Activated T-cell treated with anti-CD3 and anti-CD28 coated beads, Interleukin-2, amount 50 U/mL, for 72 hours (primary cell): ENCODE results near the gene CAPN2. TPM values are rescaled to one million over a fixed set of nuclear protein-coding genes. Genes with fewer than 3 reads are reported as not detected.
"Not testable (repeated sequence)": the region's sequence is repeated elsewhere in the genome, so short reads cannot be mapped to it uniquely, and the experiment has no call there.

ENCODE experiments used
- ATAC-seq, 2 donors: fragments of 150-1000 bp; cut with Tn5 transposase; replicated peaks in 1 of 2; 2 replicates each; pipeline ENCODE4 v1.10.0; 2021; ENCODE audit warnings: moderate library complexity in 2 of 2, mild to moderate bottlenecking in 1 of 2
- DNase-seq, 2 donors: peaks; one replicate each; pipeline ENCODE4 v3.0.0; 2021 to 2022; ENCODE audit warnings: mixed read lengths in 1 of 2
- H3K27ac Mint-ChIP-seq: one replicate; pipeline ENCODE4 v1.8.0; 2022; ENCODE audit warnings: mild to moderate bottlenecking, moderate library complexity, mixed read lengths
- H3K27me3 Mint-ChIP-seq: one replicate; pipeline ENCODE4 v1.8.0; 2022; ENCODE audit warnings: low read depth, mixed read lengths
- H3K36me3 Mint-ChIP-seq, 2 donors: one replicate each; pipeline ENCODE4 v1.8.0; 2022; ENCODE audit warnings: mixed read lengths in 2 of 2, mild to moderate bottlenecking in 1 of 2; ENCODE audit not compliant: insufficient read depth in 2 of 2
- H3K4me1 Mint-ChIP-seq: one replicate; pipeline ENCODE4 v1.8.0; 2022; ENCODE audit warnings: low read depth, mixed read lengths
- H3K4me3 Mint-ChIP-seq, 2 donors: one replicate each; pipeline ENCODE4 v1.8.0; 2022; ENCODE audit warnings: mild to moderate bottlenecking in 2 of 2, mixed read lengths in 2 of 2, moderate library complexity in 2 of 2
- H3K9me3 Mint-ChIP-seq, 2 donors: one replicate each; pipeline ENCODE4 v1.8.0; 2022; ENCODE audit warnings: mixed read lengths in 2 of 2
- total RNA-seq, 2 donors: library from RNA; stranded (reverse); gene quantifications; one replicate each; pipeline ENCODE4 v1.2.3, GENCODE V29; 2022

The CAPN2 gene
- total RNA-seq, 2 donors from 2014 or later = 37.8 to 58.8 TPM

- ATAC-seq = no peak
- Mint-ChIP-seq H3K27me3 (no peaks in the 10 kb centered on the region), H3K27ac (no peak overlapping the region), H3K4me3 (no peak overlapping the region), H3K36me3 (peaks cover 3 to 8% of the 10 kb centered on the region in 2 donors), H3K9me3 (no peaks in the 10 kb centered on the region), H3K4me1 (peaks cover 47% of the 10 kb centered on the region)
- no peak for DNase-seq
Measured at GRCh38 chr1:223729906-223730305, 17.6 kb downstream of the CAPN2 start.

- no peak for DNase-seq
- Mint-ChIP-seq H3K4me3 (no peak overlapping the region), H3K9me3 (no peaks in the 10 kb centered on the region), H3K27ac (peak overlapping the region; percentile 52), H3K4me1 (peaks cover 42% of the 10 kb centered on the region), H3K27me3 (no peaks in the 10 kb centered on the region), H3K36me3 (peaks cover 3 to 7% of the 10 kb centered on the region in 2 donors)
- no peak for ATAC-seq
Measured at GRCh38 chr1:223730479-223731132, 18.3 kb downstream of the CAPN2 start.

GRCh38 chr1:223731133-223731770, 18.9 kb downstream of the CAPN2 start:
- no peaks in the 10 kb centered on the region for H3K9me3 Mint-ChIP-seq
- DNase-seq (no peak), ATAC-seq (no peak)
- H3K36me3 Mint-ChIP-seq = peaks cover 3 to 7% of the 10 kb centered on the region in 2 donors
- H3K27me3 Mint-ChIP-seq = no peaks in the 10 kb centered on the region
- no peak overlapping the region for H3K4me3 Mint-ChIP-seq
- no peak overlapping the region for H3K27ac Mint-ChIP-seq
- peaks cover 35% of the 10 kb centered on the region for H3K4me1 Mint-ChIP-seq

- no peak for DNase-seq
- Mint-ChIP-seq H3K27me3 (no peaks in the 10 kb centered on the region), H3K4me1 (peaks cover 16% of the 10 kb centered on the region), H3K36me3 (peaks cover 0 to 5% of the 10 kb centered on the region in 2 donors), H3K27ac (no peak overlapping the region), H3K9me3 (no peaks in the 10 kb centered on the region), H3K4me3 (no peak overlapping the region)
- ATAC-seq = no peak
Measured at GRCh38 chr1:223732993-223733798, 20.9 kb downstream of the CAPN2 start.

GRCh38 chr1:223733898-223734852, 21.8 kb downstream of the CAPN2 start:
- no peaks in the 10 kb centered on the region for H3K27me3 Mint-ChIP-seq

GRCh38 chr1:223736638-223737037, 24.3 kb downstream of the CAPN2 start:
- H3K27ac Mint-ChIP-seq = peak overlapping the region; percentile 34
- H3K4me1 Mint-ChIP-seq = not testable (repeated sequence)

More at GRCh38 chr1:223733898-223734852, 21.8 kb downstream of the CAPN2 start:
- H3K9me3 Mint-ChIP-seq = no peaks in the 10 kb centered on the region
- H3K4me1 Mint-ChIP-seq = peaks cover 8% of the 10 kb centered on the region
- no peak overlapping the region for H3K27ac Mint-ChIP-seq
- no peaks in the 10 kb centered on the region for H3K36me3 Mint-ChIP-seq
- DNase-seq (no peak), ATAC-seq (no peak)
- H3K4me3 Mint-ChIP-seq = no peak overlapping the region

GRCh38 chr1:223737342-223737741, 25.0 kb downstream of the CAPN2 start:
- no peak overlapping the region for H3K27ac Mint-ChIP-seq
- no peak for ATAC-seq
- no peaks in the 10 kb centered on the region for H3K36me3 Mint-ChIP-seq
- no peaks in the 10 kb centered on the region for H3K9me3 Mint-ChIP-seq
- DNase-seq = no peak
- no peak overlapping the region for H3K4me3 Mint-ChIP-seq
- H3K27me3 Mint-ChIP-seq = no peaks in the 10 kb centered on the region
- H3K4me1 Mint-ChIP-seq = no peaks in the 10 kb centered on the region

More at GRCh38 chr1:223736638-223737037, 24.3 kb downstream of the CAPN2 start:
- H3K36me3 Mint-ChIP-seq, H3K9me3 Mint-ChIP-seq, DNase-seq, ATAC-seq, H3K4me3 Mint-ChIP-seq, H3K27me3 Mint-ChIP-seq: not testable (repeated sequence)

GRCh38 chr1:223738465-223739365, 26.4 kb downstream of the CAPN2 start:
- Mint-ChIP-seq H3K27me3 (no peaks in the 10 kb centered on the region), H3K36me3 (no peaks in the 10 kb centered on the region), H3K4me1 (no peaks in the 10 kb centered on the region), H3K27ac (peak overlapping the region; percentile 11), H3K9me3 (no peaks in the 10 kb centered on the region), H3K4me3 (no peak overlapping the region)
- DNase-seq (no peak), ATAC-seq (no peak)

- H3K4me1 Mint-ChIP-seq = no peaks in the 10 kb centered on the region
- DNase-seq (no peak), ATAC-seq (no peak)
- H3K27ac Mint-ChIP-seq = no peak overlapping the region
- H3K27me3 Mint-ChIP-seq = no peaks in the 10 kb centered on the region
- no peak overlapping the region for H3K4me3 Mint-ChIP-seq
- no peaks in the 10 kb centered on the region for H3K9me3 Mint-ChIP-seq
- no peaks in the 10 kb centered on the region for H3K36me3 Mint-ChIP-seq
Measured at GRCh38 chr1:223739366-223740037, 27.2 kb downstream of the CAPN2 start.

GRCh38 chr1:223740038-223740736, 27.8 kb downstream of the CAPN2 start:
- H3K4me3 Mint-ChIP-seq, DNase-seq, H3K27ac Mint-ChIP-seq, H3K9me3 Mint-ChIP-seq, H3K27me3 Mint-ChIP-seq, H3K36me3 Mint-ChIP-seq, H3K4me1 Mint-ChIP-seq, ATAC-seq: not testable (repeated sequence)

GRCh38 chr1:223741861-223742260, 29.5 kb downstream of the CAPN2 start:
- H3K36me3 Mint-ChIP-seq = no peaks in the 10 kb centered on the region
- H3K4me3 Mint-ChIP-seq = no peak overlapping the region
- no peaks in the 10 kb centered on the region for H3K27me3 Mint-ChIP-seq
- no peaks in the 10 kb centered on the region for H3K4me1 Mint-ChIP-seq
- DNase-seq (no peak), ATAC-seq (no peak)
- H3K27ac Mint-ChIP-seq = no peak overlapping the region
- H3K9me3 Mint-ChIP-seq = no peaks in the 10 kb centered on the region
